ENCODE data around the gene MAP3K10.
A peak's percentile ranks its signal among the peaks of the same experiment; 100 is the strongest.
"Not testable (repeated sequence)": the region's sequence is repeated elsewhere in the genome, so short reads cannot be mapped to it uniquely, and the experiment has no call there.

MAP3K10 gene

GRCh38 chr19:40217027-40217810 lies 26.0 kb downstream of the MAP3K10 start:
- DNase-seq (ENCODE audit: low read depth) = no peak

GRCh38 chr19:40217934-40218890 lies 27.0 kb downstream of the MAP3K10 start, which contains the start of gene TTC9B:
Gene TTC9B (minus strand): TSS chr19:40218384. CDS start chr19:40218381, 3 bp downstream.
- no peak for DNase-seq (ENCODE audit: low read depth)

GRCh38 chr19:40219029-40219428 lies 27.8 kb downstream of the MAP3K10 start:
- not testable (repeated sequence) for DNase-seq (ENCODE audit: low read depth)

GRCh38 chr19:40219721-40220276 lies 28.6 kb downstream of the MAP3K10 start:
- peak; percentile 58 for DNase-seq (ENCODE audit: low read depth)

- no peak for DNase-seq (ENCODE audit: low read depth)
These were observed 29.4 kb downstream of the MAP3K10 start for GRCh38 chr19:40220674-40221073.

- DNase-seq (ENCODE audit: low read depth) = peak; percentile 90
These were observed 30.8 kb downstream of the MAP3K10 start for GRCh38 chr19:40221858-40222619.

- no peak for DNase-seq (ENCODE audit: low read depth)
These were observed 32.1 kb downstream of the MAP3K10 start for GRCh38 chr19:40223135-40223822.

- DNase-seq (ENCODE audit: low read depth) = no peak
These were observed 33.3 kb downstream of the MAP3K10 start for GRCh38 chr19:40224342-40225150.

- no peak for DNase-seq (ENCODE audit: low read depth)
These were observed 34.4 kb downstream of the MAP3K10 start for GRCh38 chr19:40225440-40226305.

- DNase-seq (ENCODE audit: low read depth) = no peak
These were observed 37.1 kb downstream of the MAP3K10 start for GRCh38 chr19:40228346-40228745.

- no peak for DNase-seq (ENCODE audit: low read depth)
These were observed 37.6 kb downstream of the MAP3K10 start for GRCh38 chr19:40228863-40229262.

- DNase-seq (ENCODE audit: low read depth) = peak; percentile 23
These were observed 38.3 kb downstream of the MAP3K10 start for GRCh38 chr19:40229484-40229883.

GRCh38 chr19:40229926-40230417 lies 38.7 kb downstream of the MAP3K10 start:
- DNase-seq (ENCODE audit: low read depth) = no peak

GRCh38 chr19:40231057-40231456 lies 39.8 kb downstream of the MAP3K10 start:
- DNase-seq (ENCODE audit: low read depth) = no peak

- no peak for DNase-seq (ENCODE audit: low read depth)
These were observed 40.6 kb downstream of the MAP3K10 start for GRCh38 chr19:40231544-40232424.

- no peak for DNase-seq (ENCODE audit: low read depth)
These were observed 41.3 kb downstream of the MAP3K10 start for GRCh38 chr19:40232479-40232878.

- DNase-seq (ENCODE audit: low read depth) = no peak
These were observed 42.0 kb downstream of the MAP3K10 start for GRCh38 chr19:40232949-40233810.
